ENCODE measurements around the gene ARHGAP25.

GRCh38 chr2:68717305-68717661 is 17.3 kb upstream of the ARHGAP25 start:
- no peak for TF ChIP-seq POLR2A (IDR thresholded peaks at IDR 0.05)
- TF ChIP-seq, protein P1, sequence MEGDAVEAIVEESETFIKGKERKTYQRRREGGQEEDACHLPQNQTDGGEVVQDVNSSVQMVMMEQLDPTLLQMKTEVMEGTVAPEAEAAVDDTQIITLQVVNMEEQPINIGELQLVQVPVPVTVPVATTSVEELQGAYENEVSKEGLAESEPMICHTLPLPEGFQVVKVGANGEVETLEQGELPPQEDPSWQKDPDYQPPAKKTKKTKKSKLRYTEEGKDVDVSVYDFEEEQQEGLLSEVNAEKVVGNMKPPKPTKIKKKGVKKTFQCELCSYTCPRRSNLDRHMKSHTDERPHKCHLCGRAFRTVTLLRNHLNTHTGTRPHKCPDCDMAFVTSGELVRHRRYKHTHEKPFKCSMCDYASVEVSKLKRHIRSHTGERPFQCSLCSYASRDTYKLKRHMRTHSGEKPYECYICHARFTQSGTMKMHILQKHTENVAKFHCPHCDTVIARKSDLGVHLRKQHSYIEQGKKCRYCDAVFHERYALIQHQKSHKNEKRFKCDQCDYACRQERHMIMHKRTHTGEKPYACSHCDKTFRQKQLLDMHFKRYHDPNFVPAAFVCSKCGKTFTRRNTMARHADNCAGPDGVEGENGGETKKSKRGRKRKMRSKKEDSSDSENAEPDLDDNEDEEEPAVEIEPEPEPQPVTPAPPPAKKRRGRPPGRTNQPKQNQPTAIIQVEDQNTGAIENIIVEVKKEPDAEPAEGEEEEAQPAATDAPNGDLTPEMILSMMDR (IDR thresholded peaks at IDR 0.05) = no peak

Measured in body of pancreas (tissue), 4 donors.